Stimulated activated naive CD8-positive, alpha-beta T cell treated with anti-CD3 and anti-CD28 coated beads, Interleukin-15, Interleukin-2, amounts not matched to agents 100 U/mL and 50 U/mL, for 24 hours (primary cell): ENCODE data around the gene FIBP.

Experiments
- ATAC-seq: fragments of 150-1000 bp; cut with Tn5 transposase; one replicate; pipeline ENCODE4 v1.10.0; 2021
- DNase-seq: peaks from one replicate; pipeline ENCODE4 v3.0.0; 2021

The FIBP gene

GRCh38 chr11:65844231-65844872 is 43.9 kb downstream of the FIBP start:
- DNase-seq (no peak), ATAC-seq (no peak)

DNA sequence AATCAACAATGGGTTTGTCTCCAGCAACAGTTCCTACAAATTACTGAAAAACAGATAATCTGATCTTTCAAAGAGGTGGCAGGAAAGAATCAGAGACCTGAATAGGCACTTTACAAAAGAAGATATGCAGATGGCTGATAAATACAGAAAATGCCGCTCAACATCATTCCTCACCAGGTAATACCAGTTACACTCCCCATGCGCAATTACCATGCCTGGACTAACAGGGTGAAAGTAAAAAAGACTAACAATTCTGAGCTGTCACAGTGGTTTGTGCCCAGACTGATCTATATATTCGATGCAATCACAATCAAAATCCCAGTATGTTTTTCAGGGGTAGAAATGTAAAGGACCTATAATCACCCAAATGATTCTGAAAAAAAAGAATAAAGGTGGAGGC is 44.5 kb downstream of the FIBP start:
- no peak for ATAC-seq
- DNase-seq = no peak

DNA sequence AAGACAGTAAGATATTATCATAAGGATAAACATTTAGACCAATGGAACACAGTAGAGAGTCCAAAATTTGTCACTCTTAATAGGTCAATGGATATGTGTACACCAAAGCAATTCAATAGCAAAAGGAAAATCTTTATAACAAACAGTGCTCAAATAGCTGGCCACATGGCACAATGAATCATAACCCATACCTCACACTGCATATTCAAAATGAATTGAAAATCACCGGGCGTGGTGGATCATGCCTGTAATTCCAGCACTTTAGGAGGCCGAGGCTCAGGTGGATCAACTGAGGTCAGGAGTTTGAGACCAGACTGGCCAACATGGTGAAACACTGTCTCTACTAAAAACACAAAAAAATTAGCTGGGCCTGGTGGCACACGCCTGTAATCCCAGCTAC is 46.1 kb downstream of the FIBP start:
- DNase-seq = no peak
- no peak for ATAC-seq

DNA sequence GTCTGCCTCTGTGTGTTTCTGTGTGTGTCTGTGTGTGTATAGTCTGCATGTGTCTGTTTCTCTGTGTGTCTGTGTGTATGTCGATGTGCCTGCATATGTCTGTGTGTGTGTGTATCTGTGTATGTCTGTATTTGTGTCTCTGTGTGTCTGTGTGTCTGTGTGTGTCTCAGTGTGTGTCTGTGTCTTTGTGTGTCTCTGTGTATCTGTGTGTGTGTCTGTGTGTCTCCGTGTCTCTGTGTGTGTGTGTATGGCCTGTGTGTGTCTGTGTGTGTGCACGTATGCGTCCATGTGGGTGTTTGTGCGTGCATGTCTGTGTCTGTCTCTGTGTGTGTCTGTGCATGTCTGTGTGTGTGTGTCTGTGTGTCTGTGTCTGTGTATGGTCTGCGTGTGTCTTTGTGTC is 54.1 kb downstream of the FIBP start:
- DNase-seq (no peak), ATAC-seq (no peak)
